Left renal cortex interstitium (tissue), 4 donors: ENCODE measurements around the gene NEDD1. TPM values are rescaled to one million over a fixed set of nuclear protein-coding genes. Genes with fewer than 3 reads are reported as not detected.

Experiments used
- DNase-seq, 4 donors: peaks; one replicate each; pipeline ENCODE4 v3.0.0-alpha.2; 2013; ENCODE audit warnings: low read depth in 4 of 4, low spot score in 2 of 4, missing footprints in 1 of 4
- polyA plus RNA-seq, 4 donors: library from polyadenylated mRNA; unstranded; fragments of 120-200 nt; gene quantifications; one replicate each; pipeline ENCODE4 v1.2.1, GENCODE V29; 2013; ENCODE audit not compliant: insufficient read length in 4 of 4

The NEDD1 gene
- polyA plus RNA-seq, 4 donors, result 29.3 to 37.2 (median 32.3) TPM

DNA sequence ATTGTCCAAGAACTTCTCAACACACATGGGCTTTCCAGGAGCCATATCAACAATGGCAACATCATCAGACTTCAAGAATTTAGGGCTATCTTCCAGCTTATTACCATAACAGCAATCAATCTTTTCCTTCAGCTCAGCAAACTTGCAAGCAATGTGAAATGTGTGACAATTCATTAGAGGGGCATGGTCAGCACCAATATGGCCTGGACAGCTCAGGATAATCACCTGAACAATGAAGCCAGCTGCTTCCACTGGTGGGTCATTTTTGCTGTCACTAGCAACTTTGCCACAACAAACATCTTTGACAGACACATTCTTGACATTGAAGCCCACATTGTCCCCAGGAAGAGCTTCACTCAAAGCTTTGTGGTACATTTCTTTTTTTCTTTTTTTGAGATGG is 5.9 kb upstream of the NEDD1 start:
- no peak for DNase-seq

DNA sequence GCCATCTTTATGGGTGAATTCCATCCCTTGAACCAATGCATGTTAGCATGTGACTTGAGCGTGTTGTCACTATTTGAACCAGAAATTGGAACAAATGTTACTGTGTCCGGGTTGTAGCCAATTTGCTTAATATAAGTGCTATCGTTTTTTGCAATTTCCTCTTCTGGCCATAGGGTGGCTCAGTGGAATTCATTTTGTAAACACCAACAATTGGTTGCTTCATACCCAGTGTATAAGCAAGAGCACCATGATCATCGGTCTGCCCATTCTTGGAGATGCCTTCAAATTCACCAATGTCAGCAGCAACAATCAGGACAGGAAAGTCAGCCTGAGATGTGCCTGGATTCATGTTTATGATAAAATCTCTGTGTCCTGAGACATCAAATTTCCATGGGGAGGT is 5.0 kb upstream of the NEDD1 start:
- no peak for DNase-seq

DNA sequence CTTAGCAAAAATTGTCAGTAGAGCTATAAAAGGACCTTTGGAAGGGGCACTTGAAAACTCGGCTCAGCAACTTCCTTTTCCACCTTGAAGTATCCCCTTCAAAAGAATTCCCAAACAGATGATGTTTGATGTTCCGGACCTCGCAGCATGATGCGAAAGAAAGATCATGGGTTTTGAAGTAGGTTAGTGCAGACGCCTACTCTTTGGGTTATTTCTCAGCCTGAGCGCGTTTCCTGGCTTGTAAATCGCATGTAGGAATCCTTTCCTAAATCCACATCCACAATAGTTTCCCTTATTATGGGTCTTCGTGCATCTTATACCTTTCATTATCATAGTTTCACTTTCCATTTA is 584 bp upstream of the NEDD1 start:
- peak in 1 of 4 donors; percentile 5 for DNase-seq

DNA sequence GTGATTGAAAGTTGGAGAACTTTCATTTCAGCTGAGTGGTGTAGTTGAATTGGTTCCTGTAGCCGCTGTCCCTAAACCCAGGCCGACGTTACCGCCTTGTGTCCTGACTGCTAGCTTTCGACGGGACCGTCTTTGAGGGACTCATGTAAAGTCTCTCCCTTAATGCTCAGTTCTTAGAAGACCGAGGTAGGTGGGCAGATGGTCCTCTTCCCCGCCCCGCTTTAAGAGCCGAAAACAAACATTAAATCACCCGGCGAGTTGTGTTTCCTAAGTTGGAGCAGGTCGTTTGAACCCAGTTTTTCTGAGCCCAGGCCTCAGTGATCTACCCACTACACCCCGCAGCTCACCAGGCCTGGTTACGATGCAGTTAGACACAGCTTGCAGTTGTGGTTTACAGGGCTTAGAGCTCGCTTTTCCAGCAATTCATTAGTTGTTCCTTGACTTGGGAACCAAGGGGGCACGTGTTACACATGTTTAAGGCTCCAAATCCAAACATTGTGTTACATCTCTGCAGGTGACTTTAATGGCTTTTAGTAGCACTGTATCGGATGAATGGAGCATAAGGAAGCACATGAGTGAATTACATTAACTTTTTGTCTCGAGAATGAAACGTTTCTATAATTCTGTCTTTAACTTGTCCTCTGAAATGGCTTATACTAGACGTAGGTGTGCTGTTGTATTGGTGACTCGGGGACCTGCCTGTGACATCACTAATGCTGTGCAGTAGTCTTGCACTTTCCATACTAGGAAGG is 790 bp downstream of the NEDD1 start:
- DNase-seq, result peak in 3 of 4 donors; percentile 33 to 56 (median 45)

DNA sequence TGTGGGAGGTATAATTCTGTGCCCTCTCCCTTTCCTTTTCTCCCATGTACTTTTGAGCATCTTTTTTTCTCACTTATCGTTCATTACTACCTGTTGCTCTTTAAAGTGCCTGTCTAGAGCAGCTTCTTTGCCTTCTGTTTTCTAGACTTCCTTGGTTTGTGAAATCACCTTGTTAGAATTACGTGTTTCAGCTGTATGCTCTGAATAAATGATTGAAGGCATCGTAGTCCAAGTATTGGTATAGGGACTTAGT is 1.3 kb downstream of the NEDD1 start:
- no peak for DNase-seq

GRCh38 chr12:96912261-96912660 is 5.2 kb downstream of the NEDD1 start:
- no peak for DNase-seq

GRCh38 chr12:96912943-96913342 is 5.9 kb downstream of the NEDD1 start:
- DNase-seq, result no peak

GRCh38 chr12:96919510-96920210 is 12.6 kb downstream of the NEDD1 start:
- no peak for DNase-seq

- DNase-seq, result no peak
Measured at GRCh38 chr12:96948782-96949181, 41.7 kb downstream of the NEDD1 start.

DNA sequence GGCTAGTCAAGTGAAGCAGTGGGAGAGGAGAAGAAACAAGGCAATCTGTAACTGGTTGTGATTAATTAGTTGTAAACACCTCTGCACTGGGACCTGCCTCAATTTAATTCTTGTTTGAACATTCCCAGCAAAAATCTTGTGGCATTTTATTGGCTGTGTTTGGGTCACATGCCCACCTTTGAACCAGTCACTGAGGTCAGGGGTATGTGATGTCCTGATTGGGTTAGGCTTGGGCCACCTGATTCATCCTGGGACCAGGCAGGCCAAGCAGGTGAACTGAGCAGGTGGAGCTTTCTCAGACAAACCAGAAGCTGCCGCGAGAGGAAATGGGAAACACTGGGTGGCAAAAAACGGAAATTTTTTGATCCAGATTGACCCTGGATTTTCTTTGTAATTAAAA is 72.5 kb downstream of the NEDD1 start:
- DNase-seq, result no peak

- DNase-seq, result no peak
Measured at GRCh38 chr12:96980991-96981414, 73.9 kb downstream of the NEDD1 start.

DNA sequence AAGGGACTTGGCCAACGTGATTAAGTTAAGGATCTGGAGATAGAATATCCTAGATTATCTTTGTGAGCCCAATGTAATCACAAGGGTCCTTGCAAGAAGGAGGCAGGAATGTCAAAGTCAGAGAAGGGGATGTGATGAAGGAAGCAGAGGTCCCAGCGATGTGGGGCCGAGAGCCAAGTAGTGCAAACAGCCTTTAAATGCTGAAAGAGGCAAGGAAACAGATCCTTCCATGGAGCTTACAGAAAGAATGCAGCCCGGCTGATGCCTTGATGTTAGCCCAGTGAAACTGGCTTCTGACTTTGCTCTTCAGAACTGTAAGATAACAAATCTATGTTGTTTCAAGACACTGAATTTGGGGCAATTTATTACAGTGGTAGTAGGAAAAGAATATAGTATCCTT is 74.9 kb downstream of the NEDD1 start:
- no peak for DNase-seq

DNA sequence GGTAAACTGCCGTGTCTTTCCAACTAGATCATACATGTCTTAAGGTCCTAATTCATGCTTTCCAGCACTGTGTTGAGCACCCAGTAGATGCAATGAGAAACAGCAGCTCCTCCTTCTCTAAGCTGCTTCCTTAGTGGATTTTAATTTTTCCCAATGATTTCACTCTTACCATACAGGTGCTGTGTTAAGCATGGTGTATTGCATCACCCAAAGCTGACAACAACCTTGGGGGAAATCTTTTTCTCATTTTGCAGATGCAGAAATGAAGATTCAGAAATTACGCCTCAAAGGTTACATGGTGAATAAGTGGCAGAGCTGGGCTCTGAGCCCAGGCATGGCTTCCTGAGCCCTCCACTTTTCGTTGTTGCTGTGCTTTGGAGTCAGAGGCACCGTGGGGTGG is 75.6 kb downstream of the NEDD1 start:
- DNase-seq, result no peak

GRCh38 chr12:96985515-96986362 is 78.7 kb downstream of the NEDD1 start:
- DNase-seq, result no peak

DNA sequence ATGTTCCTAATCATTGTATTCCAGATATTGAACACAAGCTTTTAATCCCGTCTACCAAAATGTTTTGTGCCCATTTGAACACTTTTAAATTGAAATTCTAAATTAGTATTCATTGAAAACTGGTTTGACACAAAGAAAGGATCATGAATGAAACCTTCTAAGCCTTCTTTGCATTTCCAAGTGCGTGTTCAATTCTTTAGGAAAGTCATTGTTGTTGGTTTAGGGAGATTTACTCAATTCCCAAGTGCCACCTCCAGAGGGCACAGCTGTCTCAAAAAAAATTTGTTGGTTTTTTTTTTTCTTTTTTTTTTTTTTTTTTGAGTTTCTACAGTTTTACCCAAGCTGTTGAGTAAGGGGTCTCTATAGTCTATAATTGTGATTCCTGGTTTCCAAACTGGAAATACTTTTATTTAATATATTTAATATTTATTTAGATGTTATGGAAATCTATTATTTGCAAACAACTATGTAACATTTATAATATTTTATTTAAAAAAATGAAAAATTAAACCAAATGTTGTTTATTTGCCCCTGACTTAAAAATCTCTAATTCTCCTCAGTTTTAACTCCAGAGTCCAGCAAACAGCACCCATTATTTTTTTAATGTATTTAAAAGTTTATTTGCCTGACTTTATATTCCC is 79.9 kb downstream of the NEDD1 start:
- DNase-seq, result no peak

DNA sequence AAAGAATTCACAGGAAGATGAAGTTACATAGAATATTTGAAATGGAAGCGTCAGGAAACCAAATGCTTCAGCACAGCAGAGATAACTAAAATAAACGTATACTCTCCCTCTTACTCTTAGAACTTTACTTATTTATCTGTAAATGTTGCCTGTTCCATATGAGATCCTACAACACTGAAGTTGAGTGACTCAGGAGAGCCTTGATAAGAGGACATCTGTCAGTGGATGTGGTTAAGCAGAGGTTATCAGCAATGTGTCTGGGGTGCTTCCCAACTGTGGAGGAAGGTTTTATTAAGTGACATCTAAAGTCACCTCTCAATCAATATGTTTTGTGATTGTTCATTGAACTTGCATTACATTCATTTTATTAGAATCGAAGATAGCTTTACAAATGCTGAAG is 81.9 kb downstream of the NEDD1 start:
- no peak for DNase-seq

- DNase-seq, result no peak
Measured at GRCh38 chr12:96989916-96990315, 82.9 kb downstream of the NEDD1 start.

DNA sequence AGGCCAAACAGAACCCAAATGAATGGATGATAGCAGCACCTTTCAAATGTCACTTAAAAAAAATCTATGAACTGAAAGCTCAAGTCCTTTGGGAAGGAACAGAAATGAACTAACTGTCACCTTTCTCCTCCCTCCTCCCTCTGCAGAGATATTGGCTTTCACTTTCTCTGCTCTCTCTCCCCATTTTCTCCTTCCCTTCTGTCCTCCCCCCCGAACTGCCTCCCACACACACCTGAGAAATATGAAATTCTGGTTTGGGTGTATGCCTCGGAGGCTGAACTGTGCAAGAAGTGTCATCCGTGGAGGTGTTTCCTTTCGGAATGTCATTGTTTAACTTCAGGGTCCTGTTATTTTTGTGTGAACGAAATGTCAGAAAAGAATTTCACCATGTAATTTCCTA is 87.8 kb downstream of the NEDD1 start:
- no peak for DNase-seq

GRCh38 chr12:96995861-96996260 is 88.8 kb downstream of the NEDD1 start:
- no peak for DNase-seq

- no peak for DNase-seq
Measured at GRCh38 chr12:96997797-96998484, 90.9 kb downstream of the NEDD1 start.

GRCh38 chr12:97003276-97003675 is 96.2 kb downstream of the NEDD1 start:
- no peak for DNase-seq
